Stomach (tissue), 19 donors: Measurements from ENCODE around the gene SPATA32. TPM values are rescaled to one million over a fixed set of nuclear protein-coding genes. Genes with fewer than 3 reads are reported as not detected.
A peak's percentile ranks its signal among the peaks of the same experiment; 100 is the strongest.

Experiments used
- DNase-seq, 2 donors: peaks; one replicate each; pipeline versions ENCODE4 v3.0.0 to v3.0.0-alpha.2; 2013 to 2019
- H3K27ac ChIP-seq, 5 donors: fragments of 200-600 bp in 4 of 5; sonication (generic) in 4 of 5; one replicate each; pipeline ENCODE4 v1.5.1; 2013 to 2019; ENCODE audit warnings: mild to moderate bottlenecking in 1 of 5, moderate library complexity in 1 of 5
- H3K27me3 ChIP-seq, 3 donors: fragments of 200-600 bp; sonication (generic); one replicate each; pipeline ENCODE4 v1.5.1; 2017 to 2019; ENCODE audit warnings: mixed run types in 1 of 3
- H3K36me3 ChIP-seq, 4 donors: fragments of 200-600 bp; sonication (generic); 1 replicate in 3 of 4; 2 replicates in 1 of 4; pipeline ENCODE4 v1.5.1; 2016 to 2019
- H3K4me1 ChIP-seq, 4 donors: fragments of 200-600 bp; sonication (generic); one replicate each; pipeline ENCODE4 v1.5.1; 2016 to 2019
- H3K4me3 ChIP-seq, 4 donors: fragments of 200-600 bp; sonication (generic) in 3 of 4; one replicate each; pipeline ENCODE4 v1.5.1; 2016 to 2019; ENCODE audit warnings: mild to moderate bottlenecking in 1 of 4
- H3K9me3 ChIP-seq, 4 donors: fragments of 200-600 bp; sonication (generic); one replicate each; pipeline ENCODE4 v1.5.1; 2016 to 2019
- EP300 ChIP-seq: sonication (generic); formaldehyde crosslinking; IDR thresholded peaks from one replicate; pipeline ENCODE4 v1.6.1; 2017; ENCODE audit warnings: antibody characterized with exemption
- POLR2A ChIP-seq, 4 donors: fragments of 450-650 bp; IDR thresholded peaks; one replicate each; pipeline ENCODE4 v1.6.1; 2016; ENCODE audit warnings: antibody characterized with exemption in 4 of 4, control low read depth in 2 of 4, mild to moderate bottlenecking in 1 of 4, moderate library complexity in 1 of 4
- POLR2AphosphoS5 ChIP-seq, 3 donors: sonication (generic); formaldehyde crosslinking; IDR thresholded peaks; one replicate each; pipeline ENCODE4 v1.6.1; 2016; ENCODE audit warnings: antibody characterized with exemption in 3 of 3
- WGBS, 5 donors: extraction: QIAGEN DNeasy Blood & Tissue Kit in 3 of 5; methylation state at CpG; one replicate each; pipeline versions ENCODE4 v1.1.5 to v1.1.7; 2013 to 2018; 5-methylcytosine and 5-hydroxymethylcytosine counted together
- intact Hi-C: fragments of 100-400 bp; cut with DNase I; formaldehyde crosslinking; loops from one replicate; pipeline ENCODE4 v1.15.1; 2023; ENCODE audit warnings: low total_unique reads
- long read RNA-seq, 10 donors: transcript quantifications; one replicate each; lab custom pipeline, GENCODE V29; 2026
- polyA plus RNA-seq, 3 donors: library from polyadenylated mRNA; stranded (reverse); fragments of 200-250 nt; gene quantifications; one replicate each; pipeline ENCODE4 v1.2.3, GENCODE V29; 2013
- total RNA-seq, 5 donors: library from RNA; depleted of rRNA; stranded (reverse); fragments of >200 nt; gene quantifications; one replicate each; pipeline versions ENCODE4 v1.1.0 to v1.2.3, GENCODE V29; 2014 to 2016
- TF ChIP-seq, protein P1 (sequence below), 7 experiments: fragments of 450-650 bp in 4 of 7; fragments of 200-600 bp in 3 of 7; sonication (generic) in 3 of 7; IDR thresholded peaks; one replicate each; pipeline ENCODE4 v1.5.1; 2016 to 2019; ENCODE audit warnings: antibody characterized with exemption in 7 of 7, control low read depth in 2 of 7, mild to moderate bottlenecking in 1 of 7
- donor health status: healthy with polysubstance abuse.
- donor health status: Bipolar disorder and iron deficiency.
- donor health status: healthy.

The SPATA32 gene, protein sequence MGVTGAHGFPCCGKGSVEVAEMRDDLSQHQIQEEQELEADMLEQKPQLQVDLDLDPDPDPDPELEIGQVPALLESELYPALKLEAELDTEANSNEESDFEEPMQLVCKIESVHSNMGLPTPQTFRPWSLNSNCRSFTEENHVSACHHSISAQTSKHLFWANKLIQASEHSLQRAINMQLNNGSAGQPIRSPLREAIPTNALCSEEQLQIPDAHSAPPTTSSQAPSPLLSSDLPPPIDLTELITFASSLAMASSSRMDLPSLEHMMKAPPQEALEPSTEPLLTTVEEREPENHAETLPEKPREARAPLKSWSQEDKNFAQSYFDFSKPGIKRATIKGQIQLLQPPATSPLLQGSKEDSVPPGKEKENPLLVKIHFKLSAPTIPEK
- not detected for total RNA-seq
- polyA plus RNA-seq = not detected
- long read RNA-seq, donor 1 = 0 reads
- long read RNA-seq, donor 2 = 0 reads
- long read RNA-seq, donor 3 = 0 reads
- long read RNA-seq, donor 4 = 0 reads
- long read RNA-seq, donor 5 = 0 reads
- long read RNA-seq, donor 6 = 0 reads
- long read RNA-seq, donor 7 = 0 reads
- long read RNA-seq, donor 8 = 0 reads
- long read RNA-seq, donor 9 = 0 reads
- long read RNA-seq, donor 10 = 0 reads

DNA sequence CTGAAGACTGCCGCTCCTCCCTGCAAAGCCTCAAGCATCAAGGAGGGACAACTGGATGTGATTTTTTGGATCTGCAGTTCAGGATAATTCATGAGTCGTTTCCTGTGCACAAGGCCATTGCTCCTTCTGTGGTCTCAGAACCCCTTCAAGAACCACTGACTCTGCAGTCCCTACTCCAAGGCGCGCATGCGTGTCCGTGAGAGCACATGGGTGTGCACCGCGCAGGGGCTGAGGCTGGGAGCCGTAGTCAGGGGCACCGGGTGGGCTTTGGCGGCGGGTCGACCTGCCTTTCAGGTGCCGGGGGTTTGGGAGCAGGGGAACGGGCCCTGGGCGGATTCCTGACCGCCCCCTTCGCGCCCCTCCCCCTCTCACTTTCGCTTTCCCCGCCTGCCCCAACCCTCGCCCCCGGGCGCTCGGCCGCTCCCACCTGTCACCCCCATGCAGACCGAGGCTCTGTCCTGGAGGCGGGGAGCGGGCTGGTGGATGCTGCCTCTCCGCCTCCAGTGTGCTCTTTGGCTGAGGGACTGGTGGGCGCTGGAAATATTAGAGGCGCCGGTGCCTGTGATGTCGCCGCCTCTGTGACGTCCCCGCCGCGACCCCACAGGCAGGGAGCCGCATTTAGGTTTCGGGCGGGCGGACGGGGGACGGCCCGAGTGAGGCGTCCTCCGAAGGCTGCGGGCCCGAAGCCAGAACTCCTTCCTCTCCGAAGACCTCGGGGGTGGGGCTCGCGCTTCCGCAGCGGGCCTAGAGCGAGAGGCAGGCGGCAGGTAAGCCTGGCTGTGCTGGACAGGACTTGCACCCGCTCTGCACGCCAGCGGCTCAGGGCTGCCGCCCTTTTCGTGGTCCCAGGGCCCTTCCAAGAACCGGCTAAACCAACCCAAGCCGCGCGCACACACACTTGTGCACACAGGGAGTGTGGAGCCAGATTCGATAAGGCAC is at the start of gene SPATA32:
Gene SPATA32 (minus strand): TSS at position 518 of the 939 bp plus-strand sequence. CDS start 78 bp downstream, at position 440.
- WGBS, 5 donors = 4 to 6% (median 5%) methylated on average over 24 to 68 of the region's 68 CpGs
- Histone ChIP-seq H3K4me1 (peaks cover 11 to 33% (median 21%) of the 10 kb centered on the region in 4 donors), H3K27ac (peak within 1 kb of the TSS; percentile 48 to 83 (median 64)), H3K27me3 (no peaks in the 10 kb centered on the region), H3K9me3 (no peaks in the 10 kb centered on the region), H3K36me3 (peaks cover 28 to 39% (median 37%) of the 10 kb centered on the region in 4 donors), H3K4me3 (peak within 1 kb of the TSS; percentile 51 to 78 (median 74))
- peak; percentile 73 to 82 for DNase-seq
- TF ChIP-seq POLR2AphosphoS5 (IDR thresholded peaks at IDR 0.05) (peak in 1 of 3 donors; percentile 15), EP300 (no peak), POLR2A (IDR thresholded peaks at IDR 0.05) (no peak)
- TF ChIP-seq, protein P1, sequence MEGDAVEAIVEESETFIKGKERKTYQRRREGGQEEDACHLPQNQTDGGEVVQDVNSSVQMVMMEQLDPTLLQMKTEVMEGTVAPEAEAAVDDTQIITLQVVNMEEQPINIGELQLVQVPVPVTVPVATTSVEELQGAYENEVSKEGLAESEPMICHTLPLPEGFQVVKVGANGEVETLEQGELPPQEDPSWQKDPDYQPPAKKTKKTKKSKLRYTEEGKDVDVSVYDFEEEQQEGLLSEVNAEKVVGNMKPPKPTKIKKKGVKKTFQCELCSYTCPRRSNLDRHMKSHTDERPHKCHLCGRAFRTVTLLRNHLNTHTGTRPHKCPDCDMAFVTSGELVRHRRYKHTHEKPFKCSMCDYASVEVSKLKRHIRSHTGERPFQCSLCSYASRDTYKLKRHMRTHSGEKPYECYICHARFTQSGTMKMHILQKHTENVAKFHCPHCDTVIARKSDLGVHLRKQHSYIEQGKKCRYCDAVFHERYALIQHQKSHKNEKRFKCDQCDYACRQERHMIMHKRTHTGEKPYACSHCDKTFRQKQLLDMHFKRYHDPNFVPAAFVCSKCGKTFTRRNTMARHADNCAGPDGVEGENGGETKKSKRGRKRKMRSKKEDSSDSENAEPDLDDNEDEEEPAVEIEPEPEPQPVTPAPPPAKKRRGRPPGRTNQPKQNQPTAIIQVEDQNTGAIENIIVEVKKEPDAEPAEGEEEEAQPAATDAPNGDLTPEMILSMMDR (IDR thresholded peaks at IDR 0.05) = no peak
- intact Hi-C loops = no loop called here

DNA sequence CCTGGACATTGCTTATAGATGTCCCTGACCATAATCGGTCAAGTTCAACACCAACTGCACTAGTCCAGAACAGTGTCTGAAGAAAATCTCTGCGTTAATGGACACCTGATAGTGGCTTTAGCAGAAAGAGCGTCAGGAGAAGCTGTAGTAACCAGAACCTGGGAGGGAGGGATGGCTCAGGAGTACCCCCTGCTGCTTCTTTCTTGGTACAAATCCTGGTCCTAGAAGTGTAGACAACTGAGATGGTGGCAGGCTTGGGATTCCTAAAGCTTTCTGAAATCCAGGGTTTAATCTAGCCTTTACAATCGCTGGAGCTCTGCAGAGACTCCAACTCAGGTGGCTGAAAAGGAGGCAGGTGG is 49.5 kb upstream of the SPATA32 start:
- WGBS, 5 donors = 32 to 45% (median 35%) methylated on average over 4 of the region's 4 CpGs
- Histone ChIP-seq H3K4me3 (peak overlapping the region in 3 of 4 donors; percentile 4 to 38 (median 15)), H3K27me3 (no peaks in the 10 kb centered on the region), H3K36me3 (no peaks in the 10 kb centered on the region), H3K4me1 (peaks cover 82 to 100% (median 97%) of the 10 kb centered on the region in 4 donors), H3K27ac (peak overlapping the region; percentile 96 to 98 (median 96)), H3K9me3 (no peaks in the 10 kb centered on the region)
- DNase-seq = no peak
- TF ChIP-seq POLR2A (IDR thresholded peaks at IDR 0.05) (no peak), POLR2AphosphoS5 (IDR thresholded peaks at IDR 0.05) (no peak), EP300 (no peak)
- TF ChIP-seq, protein P1 (IDR thresholded peaks at IDR 0.05) = no peak
- intact Hi-C loops = no loop called here

DNA sequence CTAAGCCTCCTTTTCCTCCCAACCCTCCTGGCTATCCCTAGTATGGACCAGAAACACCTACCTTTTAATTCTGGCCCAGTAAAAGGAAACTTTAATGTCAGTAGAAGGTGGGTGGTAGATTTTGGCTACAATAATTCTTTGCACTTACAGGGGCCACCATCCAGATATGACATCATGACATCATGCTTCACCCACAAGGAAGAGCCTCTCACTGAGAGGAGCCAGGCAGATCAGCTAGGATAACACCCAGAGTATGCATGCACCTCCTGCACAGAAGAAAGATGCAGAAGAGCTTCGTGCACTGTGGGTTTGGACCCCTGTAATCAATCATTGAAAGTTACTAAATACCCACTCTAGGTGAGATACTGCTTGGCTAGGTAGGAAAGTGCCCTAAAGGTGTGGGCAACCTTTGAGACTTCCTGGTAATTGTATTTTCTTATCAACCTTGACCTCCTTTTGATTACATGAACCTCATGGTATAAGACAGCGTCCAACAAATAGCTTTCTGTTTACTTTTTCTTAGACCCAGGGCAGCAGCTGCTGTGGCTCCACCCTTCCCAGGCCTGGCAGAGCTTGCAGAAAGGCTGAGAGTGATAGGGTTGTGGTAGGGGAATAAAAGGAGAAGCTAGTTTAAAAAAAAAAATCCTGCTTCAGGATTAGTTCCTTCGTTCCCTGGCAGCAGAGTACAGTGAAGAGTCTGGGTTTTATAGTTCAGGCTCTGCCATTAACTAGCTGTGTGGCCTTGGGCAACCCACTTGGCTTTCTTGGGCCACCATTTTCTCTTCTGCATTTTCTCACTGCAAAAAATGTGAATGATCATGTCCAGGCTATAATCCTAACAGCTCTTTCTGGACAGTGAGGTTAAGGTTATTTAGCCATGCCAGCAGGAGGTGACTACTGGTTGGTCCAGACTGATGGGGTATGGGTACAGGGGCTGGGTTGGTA is 48.8 kb upstream of the SPATA32 start:
- TF ChIP-seq, protein P1 (IDR thresholded peaks at IDR 0.05) = no peak
- no peak for TF ChIP-seq POLR2A (IDR thresholded peaks at IDR 0.05)
- peak; percentile 10 to 83 (median 55) for TF ChIP-seq POLR2AphosphoS5 (IDR thresholded peaks at IDR 0.05)
- no peak for TF ChIP-seq EP300
- intact Hi-C loops = no loop called here
- Histone ChIP-seq H3K27ac (peak overlapping the region; percentile 96 to 98 (median 96)), H3K27me3 (no peaks in the 10 kb centered on the region), H3K36me3 (no peaks in the 10 kb centered on the region), H3K4me1 (peaks cover 89 to 100% (median 100%) of the 10 kb centered on the region in 4 donors), H3K4me3 (no peak overlapping the region), H3K9me3 (no peaks in the 10 kb centered on the region)
- DNase-seq = peak; percentile 87 to 91
- 4 to 20% (median 10%) methylated on average over 3 of the region's 3 CpGs for WGBS, 5 donors
